Skeletal muscle cell (primary cell): ENCODE results near the gene RTN1.

ENCODE experiments used
- DNase-seq: peaks from one replicate; pipeline ENCODE4 v3.0.0-alpha.2; 2010; ENCODE audit warnings: low read depth
- H3K4me3 ChIP-seq: 2 replicates; pipeline ENCODE4 v1.5.1; 2011; ENCODE audit warnings: low read depth, mild to moderate bottlenecking, control low read depth, low read length, moderate library complexity

Gene RTN1

DNA sequence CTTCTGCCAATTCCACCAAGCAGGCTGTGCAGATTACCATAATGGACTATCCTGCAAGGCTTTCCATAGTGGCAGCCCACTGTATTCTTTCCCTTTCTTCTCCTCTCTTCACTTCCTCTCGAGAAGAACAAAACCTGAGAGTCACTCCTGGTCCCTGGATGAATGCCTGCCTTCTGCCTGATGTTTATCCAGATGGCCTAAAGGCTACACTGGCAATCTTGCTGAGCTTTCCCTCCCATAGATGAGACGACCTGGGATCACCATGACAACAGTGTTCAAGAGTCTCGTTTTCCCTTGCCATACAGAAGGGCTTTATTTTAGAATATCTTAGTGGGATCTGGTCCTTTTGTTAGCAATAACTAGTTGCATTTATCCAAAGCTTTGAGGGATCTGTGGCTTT is 142.3 kb downstream of the RTN1 start:
- no peak for DNase-seq
- no peak overlapping the region for H3K4me3 ChIP-seq

DNA sequence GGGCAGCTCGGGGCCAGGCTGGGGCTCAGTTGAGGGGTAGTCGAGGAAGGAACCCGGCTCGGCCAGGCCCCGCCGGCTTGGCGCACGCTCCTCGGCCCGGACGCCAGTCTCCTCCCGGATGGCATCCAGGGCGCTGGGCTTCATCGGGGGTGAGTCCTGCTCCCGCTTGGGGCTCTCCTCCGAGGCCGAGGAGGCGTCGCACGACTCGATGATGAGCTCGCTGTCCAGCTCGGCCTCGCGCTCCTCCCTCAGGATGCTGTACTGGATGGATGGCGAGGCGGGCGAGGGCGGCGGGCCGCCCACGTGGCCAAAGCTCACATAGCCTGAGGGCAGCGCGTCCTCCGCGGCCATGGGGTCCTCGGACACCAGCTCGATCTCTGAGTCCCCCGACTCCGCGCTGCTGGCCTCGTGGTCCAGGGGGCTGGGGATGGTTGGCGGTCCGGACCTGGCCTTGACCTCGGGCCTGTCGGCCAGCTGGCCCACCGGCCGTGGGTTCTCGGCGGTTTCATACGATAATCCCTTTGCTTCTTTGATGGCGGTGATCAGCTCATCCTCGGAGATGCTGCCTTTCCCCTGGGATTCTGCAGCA is 143.4 kb downstream of the RTN1 start:
- H3K4me3 ChIP-seq = no peak overlapping the region
- DNase-seq = no peak

DNA sequence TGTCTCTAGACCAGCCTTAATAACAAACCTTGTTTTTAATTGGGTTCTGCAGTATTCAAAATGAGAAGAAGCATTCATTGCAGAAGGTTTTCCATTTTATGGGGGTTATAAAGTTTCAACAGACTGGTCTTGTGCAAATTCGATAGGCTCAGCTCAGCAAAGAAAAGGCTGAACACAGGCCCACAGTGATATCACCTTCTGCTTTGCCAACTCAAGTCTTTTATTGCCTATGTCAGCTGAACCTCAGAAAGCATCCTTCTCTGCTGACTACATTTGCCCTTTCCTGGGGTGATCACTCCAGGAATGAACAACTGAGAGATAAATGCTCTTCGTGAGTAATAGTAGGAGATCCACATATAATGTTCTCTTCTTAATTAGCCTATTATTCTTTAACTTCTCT is 159.5 kb downstream of the RTN1 start:
- no peak overlapping the region for H3K4me3 ChIP-seq
- DNase-seq = no peak

DNA sequence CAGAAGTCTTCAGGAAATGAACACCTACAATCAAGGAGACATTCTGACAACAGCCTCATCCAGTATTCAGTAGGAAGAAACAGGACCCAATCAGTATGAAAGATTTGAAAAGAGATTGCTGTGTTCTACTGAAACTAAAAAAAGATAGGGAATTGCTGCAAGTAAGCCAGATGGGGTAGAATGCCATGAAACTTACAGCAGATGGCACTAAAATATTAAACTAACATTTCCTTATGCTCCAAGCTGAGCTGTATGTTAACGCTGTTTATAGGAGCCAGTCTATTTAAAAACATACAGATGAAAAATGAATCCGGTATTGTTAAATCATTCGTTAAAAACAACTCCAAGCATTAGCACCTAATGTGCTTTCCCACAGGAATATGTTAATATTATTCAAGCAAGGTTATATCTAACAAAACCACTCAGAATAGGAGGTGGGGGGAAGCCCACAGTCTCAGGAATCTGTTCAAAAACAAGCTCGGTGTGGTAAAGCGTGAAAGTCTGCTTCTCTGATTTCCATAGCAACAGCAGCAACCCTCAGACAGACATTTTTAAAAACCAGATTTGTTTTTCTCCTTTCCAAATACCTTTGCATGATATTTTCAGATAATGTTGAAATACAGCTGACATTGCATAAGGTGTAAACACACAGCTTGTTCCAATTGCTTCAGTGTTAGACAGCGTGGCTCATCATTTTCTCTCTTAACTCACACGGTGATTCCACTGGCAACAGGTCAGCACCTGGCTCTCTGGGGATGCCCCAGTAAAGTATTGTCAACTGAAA is 162.6 kb downstream of the RTN1 start:
- no peak overlapping the region for H3K4me3 ChIP-seq
- DNase-seq = no peak

DNA sequence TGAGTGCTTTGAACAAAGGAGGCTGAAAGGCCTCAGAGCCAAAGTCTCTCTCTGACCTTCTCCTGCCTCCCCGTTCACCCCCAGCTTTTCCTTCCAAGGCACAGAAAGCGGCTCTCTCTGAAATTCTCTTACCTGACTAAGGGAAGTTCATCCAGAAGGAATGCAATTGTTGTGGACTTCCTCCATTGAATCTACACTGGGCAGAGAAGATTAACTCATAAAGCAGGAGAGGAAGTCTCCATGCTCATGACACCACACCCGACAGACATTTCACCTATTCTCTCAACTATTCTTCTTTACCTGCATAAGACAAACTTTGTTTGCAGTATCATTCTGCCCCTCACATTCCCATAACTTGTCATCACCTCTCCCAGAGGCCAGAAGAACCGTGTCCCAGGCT is 164.7 kb downstream of the RTN1 start:
- DNase-seq = no peak
- H3K4me3 ChIP-seq = no peak overlapping the region

DNA sequence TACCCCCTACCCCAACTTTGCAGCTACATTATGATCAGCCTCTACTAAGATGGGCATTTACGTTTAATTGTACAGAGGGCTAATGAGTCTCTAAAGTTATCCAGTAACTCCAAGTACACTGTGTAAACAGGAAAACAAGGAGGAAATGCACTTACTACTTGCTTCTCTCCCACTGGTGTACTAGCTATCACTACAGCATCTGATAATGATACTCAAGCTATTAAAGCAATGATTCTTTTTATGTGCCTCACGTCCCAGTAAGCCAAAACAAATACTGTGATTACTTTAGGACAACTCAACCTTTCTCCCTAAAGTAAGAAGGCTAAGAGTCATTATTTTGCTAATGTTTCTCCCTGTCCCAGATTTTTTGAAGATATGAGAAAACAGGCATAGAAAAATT is 165.3 kb downstream of the RTN1 start:
- H3K4me3 ChIP-seq = no peak overlapping the region
- DNase-seq = no peak

DNA sequence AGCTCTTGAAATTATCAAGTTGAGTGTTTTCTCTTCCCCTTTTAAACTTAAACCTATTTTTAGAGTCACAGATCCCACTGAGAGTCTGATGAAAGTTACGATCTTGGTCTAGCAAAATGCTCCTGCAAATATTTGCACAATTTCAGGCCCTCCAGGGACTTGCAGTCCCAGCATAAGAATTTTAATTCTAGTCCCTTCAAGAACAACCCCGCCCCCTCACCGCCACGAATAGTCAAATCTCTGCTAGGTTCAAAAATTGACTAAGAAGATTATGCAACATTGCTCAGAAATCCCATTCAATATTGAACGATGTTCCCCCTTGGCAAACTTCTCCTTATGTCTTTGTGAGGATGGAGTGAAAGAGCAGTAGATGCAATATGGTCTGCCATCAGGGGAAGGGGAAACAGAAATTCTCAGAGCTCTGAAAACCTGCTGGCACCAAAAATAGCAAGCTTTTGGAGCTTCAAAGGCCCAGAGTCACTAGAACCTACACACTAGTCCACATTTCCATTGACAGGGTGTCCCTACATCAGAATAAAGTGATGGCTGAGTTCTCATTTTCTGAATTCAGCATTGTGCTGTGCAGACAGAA is 166.4 kb downstream of the RTN1 start:
- no peak for DNase-seq
- no peak overlapping the region for H3K4me3 ChIP-seq

DNA sequence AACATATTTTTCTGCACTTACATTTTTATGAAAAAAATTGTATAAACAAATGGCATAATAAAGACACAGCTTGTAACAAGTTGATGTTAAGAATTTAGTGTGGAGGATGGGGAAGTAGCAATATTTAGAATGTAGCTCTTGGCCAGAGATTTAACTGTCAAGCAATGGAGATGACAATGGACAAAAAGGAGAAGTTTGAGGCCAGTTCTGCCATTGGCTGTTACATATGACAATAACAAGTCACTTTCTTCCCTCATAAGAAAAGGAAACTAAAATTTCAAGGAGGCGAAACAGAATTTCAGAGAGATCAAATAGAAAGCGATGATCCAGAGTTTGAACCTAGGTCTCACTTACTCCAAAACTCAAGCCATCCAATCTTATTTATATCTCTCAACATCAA is 171.1 kb downstream of the RTN1 start:
- DNase-seq = no peak
- no peak overlapping the region for H3K4me3 ChIP-seq

DNA sequence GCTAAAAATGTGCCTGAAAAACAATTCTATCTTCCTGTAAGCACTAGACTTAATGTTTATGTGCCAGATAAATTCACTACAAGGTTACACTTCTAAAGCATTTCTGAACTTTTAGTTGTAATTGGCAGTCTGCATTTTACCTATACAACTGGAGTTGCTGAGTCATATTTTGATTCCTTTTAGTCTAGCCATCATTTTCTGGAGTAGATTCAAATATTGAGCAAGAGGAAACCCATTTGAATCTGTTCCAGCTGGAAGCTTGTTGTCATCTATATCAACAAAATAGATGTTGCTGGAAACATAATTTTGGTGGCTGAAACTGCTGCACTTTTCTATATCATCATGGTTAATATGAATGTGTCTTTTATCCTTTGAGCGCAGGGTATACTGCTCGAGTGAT is 171.8 kb downstream of the RTN1 start:
- DNase-seq = peak; percentile 10
- no peak overlapping the region for H3K4me3 ChIP-seq

DNA sequence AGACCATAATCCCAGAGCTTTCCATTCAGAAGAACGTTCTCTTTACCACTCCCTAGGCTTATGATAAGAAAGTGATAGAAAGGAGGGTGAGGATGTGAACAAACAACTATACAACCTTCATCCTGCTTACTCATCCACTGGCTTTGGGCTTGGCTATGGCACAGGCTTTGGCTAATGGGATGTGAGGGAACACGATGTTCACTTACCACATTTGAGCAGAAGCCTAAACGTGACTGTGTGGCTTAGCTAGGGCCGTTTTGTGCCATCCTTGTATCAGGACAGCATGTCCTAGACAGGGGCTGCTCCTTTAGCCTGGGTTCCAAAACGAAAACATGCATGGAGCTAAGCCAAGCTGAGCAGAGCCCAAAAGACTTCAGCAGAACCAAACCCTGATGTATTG is 175.4 kb downstream of the RTN1 start:
- peak; percentile 9 for DNase-seq
- H3K4me3 ChIP-seq = no peak overlapping the region

DNA sequence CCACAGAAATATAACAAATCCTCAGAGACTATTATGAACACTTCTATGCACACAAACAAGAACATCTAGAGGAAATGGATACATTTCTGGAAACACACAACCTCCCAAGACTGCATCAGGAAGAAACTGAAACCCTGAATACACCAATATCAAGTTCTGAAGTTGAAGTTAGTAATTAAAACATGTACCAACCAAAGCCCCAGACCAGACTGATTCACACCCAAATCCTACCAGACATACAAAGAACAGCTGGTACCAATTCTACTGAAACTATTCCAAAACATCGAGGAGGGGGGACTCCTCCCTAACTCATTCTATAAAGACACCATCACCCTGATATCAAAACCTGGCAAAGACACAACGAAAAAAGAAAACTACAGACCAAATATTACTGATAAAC is 179.3 kb downstream of the RTN1 start:
- H3K4me3 ChIP-seq = no peak overlapping the region
- no peak for DNase-seq

DNA sequence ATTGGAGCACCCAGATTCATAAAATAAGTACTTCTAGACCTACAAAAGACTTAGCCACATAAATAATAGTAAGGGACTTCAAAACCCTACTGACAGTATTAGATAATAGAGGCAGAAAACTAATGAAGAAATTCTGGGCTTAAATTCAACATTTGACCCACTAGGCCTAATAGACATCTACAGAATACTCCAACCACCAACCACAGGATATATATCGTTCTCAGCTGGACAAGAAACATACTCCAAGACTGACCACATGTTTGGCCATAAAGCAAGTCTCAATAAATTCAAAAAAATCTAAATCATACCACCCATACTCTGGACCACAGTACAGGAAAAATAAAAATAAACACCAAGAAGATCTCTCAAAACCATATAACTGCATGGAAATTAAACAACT is 180.2 kb downstream of the RTN1 start:
- no peak for DNase-seq
- no peak overlapping the region for H3K4me3 ChIP-seq

DNA sequence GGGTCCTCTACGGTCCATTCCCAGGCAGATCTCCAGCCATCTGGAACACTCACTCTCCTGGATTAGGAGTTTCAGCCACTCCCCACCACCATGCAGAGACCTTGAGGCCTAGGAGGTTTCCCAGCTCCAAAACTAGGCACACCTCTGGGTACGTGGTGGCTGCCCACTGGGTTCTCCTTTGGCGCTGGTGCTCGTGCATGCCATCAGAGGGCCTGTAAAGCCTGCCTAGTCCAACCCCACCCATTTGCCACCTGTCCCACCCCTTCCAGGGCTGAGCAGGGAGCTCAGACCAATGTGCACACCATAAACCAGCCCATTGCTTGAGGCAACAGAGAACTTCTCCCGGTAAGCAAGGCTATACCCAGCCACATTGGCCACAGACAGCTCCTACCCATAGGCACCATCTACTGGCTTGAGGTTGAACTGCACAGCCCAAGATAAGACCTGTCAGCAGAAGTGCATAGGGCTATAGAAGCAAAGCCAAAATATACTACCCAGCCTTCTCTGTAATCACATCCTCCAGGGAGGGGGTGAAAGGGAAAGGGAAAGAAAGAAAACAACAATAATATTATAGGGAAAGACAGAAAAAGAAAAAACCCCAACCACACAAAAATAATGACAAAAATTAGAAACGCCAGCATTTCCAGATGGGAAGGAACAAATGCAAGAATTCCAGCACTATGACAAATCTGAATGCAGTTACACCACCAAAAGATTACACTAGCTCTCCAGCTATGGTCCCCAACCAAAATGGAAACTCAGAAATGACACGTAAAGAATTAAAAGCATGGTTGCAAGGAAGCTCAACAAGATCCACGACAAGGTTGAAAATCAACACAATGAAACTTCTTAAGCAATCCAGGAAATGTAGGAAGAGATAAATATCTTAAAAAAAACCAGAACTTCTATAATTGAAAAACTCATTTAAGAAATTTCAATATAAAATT is 182.1 kb downstream of the RTN1 start:
- no peak overlapping the region for H3K4me3 ChIP-seq
- no peak for DNase-seq

DNA sequence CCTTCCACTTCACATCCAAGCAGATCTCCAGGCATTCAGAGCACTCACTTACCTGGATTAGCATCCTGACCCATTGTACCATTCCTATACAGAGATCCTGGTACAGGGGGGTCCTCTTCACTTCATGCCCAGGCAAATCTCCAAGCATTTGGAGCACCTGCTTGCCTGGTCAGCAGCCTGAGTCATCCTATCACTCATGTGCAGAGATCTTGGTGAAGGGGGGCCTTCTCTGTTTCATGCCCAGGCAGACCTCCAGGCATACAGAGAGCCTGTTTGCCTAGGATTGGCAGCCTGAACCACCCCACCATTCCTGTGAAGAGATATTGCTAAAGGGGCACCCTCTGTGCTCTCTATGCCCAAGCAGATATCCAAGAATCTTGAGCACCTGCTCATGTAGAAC is 182.9 kb downstream of the RTN1 start:
- DNase-seq = no peak
- no peak overlapping the region for H3K4me3 ChIP-seq

DNA sequence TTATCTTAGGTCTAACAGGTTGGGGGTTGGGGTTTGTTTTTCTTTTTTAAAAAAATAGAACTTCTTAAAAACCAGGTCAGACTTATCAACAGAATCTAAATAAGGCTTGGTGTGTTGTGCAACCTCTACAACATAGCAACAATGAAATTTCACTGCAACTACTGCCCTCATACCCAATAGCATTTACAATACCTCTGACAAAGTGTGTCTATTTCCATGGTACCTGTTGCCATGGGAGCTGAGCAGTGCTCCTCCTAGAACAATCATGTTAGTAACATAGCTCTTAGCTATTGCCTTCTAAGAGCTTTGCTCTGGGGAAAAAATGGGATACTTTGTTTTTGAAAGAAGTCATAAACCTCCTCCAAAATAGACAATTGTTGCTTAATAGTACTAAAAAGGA is 190.7 kb downstream of the RTN1 start:
- no peak overlapping the region for H3K4me3 ChIP-seq
- DNase-seq = no peak

DNA sequence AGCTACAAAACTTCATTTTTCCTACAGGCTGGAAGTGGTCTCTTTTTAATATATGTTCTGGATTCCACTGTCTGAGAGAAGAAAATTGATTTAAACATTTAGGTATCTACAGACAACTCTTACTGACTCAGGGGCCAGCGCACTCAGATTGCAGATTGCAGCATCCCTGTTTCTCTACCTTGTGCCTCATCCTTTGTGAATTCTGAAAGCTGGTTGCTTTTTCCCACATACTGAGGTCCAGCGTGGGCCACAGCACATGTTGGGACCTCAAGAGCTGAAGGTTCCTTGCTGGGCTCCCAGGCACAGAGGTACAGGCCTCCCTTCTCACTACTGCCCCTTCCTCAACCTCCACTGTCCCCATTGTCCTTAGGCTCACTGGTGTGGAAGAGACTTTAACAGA is 192.2 kb downstream of the RTN1 start:
- no peak overlapping the region for H3K4me3 ChIP-seq
- no peak for DNase-seq

DNA sequence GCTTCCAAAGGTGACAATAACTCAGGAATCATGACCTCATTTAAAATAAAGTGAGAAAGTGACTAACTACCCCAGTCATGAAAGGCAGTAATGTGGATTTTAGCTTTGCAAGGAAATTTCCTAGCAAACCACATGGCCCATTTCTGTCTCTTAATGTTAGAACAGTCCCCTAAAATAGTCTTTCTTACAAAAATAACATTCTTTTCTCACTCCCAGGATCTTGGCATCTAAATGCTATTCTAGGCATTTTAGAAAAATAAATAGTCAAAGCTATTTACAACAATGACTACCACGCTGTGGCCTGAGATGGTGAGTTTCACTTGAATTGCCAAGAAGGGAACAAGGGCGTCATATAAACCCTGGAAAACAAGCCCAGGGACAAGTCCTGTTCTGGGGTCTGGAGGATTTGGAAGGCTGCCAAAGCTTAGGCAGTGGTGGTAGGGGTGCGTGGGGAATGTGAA is 192.8 kb downstream of the RTN1 start:
- no peak for DNase-seq
- no peak overlapping the region for H3K4me3 ChIP-seq

DNA sequence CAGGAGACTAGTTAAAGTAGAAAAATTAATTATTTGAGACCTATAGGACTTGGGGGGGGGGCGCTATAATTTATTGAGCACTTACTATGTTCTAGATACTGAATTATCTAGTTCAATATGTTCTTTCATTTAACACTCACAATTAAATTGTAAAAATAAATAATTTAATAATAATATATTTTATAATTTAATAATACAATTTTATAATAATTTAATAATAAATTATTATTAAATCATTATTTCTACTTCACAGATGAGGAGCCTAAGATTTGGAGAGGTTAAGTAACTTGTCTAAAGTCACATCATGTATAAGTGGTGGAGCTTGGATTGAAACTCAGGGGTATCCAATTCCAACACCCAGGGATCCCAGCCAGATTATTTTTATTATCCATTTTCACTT is 195.2 kb downstream of the RTN1 start:
- no peak overlapping the region for H3K4me3 ChIP-seq
- no peak for DNase-seq

DNA sequence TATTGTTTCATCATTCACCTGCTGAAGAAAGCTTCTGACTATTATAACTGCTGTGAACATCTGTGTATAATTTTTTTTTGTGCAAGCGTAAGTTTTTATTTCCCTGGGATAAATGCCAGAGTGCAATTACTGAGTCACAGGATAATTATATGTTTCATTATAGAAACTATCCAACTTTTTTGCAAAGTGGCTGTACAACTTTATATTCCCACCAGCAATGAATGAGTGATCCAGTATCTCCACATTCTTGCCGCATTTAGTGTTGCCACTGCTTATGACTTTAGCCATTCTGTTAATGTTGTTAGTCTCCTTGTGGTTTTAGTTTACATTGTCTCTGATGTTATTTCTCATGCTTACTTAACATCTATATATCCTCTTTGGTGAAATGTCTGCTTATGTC is 205.8 kb downstream of the RTN1 start:
- no peak overlapping the region for H3K4me3 ChIP-seq
- no peak for DNase-seq

DNA sequence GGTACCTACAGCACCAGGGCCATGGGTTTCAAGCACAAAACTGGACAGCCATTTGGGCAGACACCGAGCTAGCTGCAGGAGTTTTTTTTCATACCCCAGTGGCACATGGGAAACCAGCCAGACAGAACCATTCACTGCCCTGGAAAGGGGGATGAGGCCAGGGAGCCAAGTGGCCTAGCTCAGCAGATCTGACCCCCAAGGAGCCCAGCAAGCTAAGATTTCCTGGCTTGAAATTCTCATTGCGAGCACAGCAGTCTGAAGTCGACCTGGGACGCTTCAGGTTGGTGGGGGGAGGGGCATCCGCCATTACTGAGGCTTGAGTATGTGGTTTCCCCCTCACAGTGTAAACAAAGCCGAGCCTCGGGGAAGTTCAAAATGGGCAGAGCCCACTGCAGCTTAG is 212.8 kb downstream of the RTN1 start:
- H3K4me3 ChIP-seq = no peak overlapping the region
- DNase-seq = no peak
